Measurements from ENCODE around the gene LRPAP1. TPM values are rescaled to one million over a fixed set of nuclear protein-coding genes. Genes with fewer than 3 reads are reported as not detected.

The LRPAP1 gene
- total and polyA plus RNA-seq, 2 experiments from 2014 or later = 63.0 to 82.5 TPM

GRCh38 chr4:3464349-3464905 is 67.8 kb downstream of the LRPAP1 start:
- H3K27ac ChIP-seq (ENCODE audit: low read depth) = no peak overlapping the region
- Mint-ChIP-seq H3K36me3 (ENCODE audit: low read depth) (no peaks in the 10 kb centered on the region), H3K27me3 (ENCODE audit: insufficient read depth, low read depth, poor library complexity) (peaks cover 41% of the 10 kb centered on the region), H3K9me3 (peaks cover 4% of the 10 kb centered on the region; the same call in 2 of the 3 replicates), H3K27ac (no peak overlapping the region), H3K4me3 (peak overlapping the region; percentile 34; the same call in 1 of the 3 replicates), H3K4me1 (no peaks in the 10 kb centered on the region; the same call in 2 of the 3 replicates)
- H2AFZ ChIP-seq = no peak overlapping the region; the same call in 1 of the 2 replicates
- no peak overlapping the region for H3K4me3 ChIP-seq
- H3K4me1 ChIP-seq (ENCODE audit: insufficient read depth) = no peaks in the 10 kb centered on the region; the same call in 1 of the 2 replicates
- H3K27me3 ChIP-seq (ENCODE audit: insufficient read depth) = peaks cover 28% of the 10 kb centered on the region
- TF ChIP-seq EZH2 (IDR thresholded peaks at IDR 0.05; ENCODE audit: low read depth, unreplicated experiment) (no peak), STAT1 (IDR thresholded peaks at IDR 0.05; ENCODE audit: unreplicated experiment) (no peak), ZNF462 (CRISPR knock-in tag; IDR thresholded peaks at IDR 0.05) (no peak), REST (IDR thresholded peaks at IDR 0.05; ENCODE audit: unreplicated experiment) (no peak), EZH2phosphoT487 (IDR thresholded peaks at IDR 0.05; ENCODE audit: unreplicated experiment) (no peak), ZNF114 (CRISPR knock-in tag; IDR thresholded peaks at IDR 0.05) (no peak), ETS1 (IDR thresholded peaks at IDR 0.05) (no peak), JUNB (IDR thresholded peaks at IDR 0.05; ENCODE audit: unreplicated experiment) (no peak), CTCF (conservative IDR thresholded peaks at IDR 0.05; ENCODE audit: low read depth in 2 of 2) (no peak), ZNF331 (CRISPR knock-in tag; IDR thresholded peaks at IDR 0.05; ENCODE audit: low read depth) (no peak), NANOG (IDR thresholded peaks at IDR 0.05; ENCODE audit: borderline replicate concordance) (no peak)
- DNase-seq (ENCODE audit: low spot score) (no peak), ATAC-seq (no peak)
- H4K20me1 ChIP-seq (replicated peaks; ENCODE audit: insufficient read depth) = no peaks in the 10 kb centered on the region
- no peaks in the 10 kb centered on the region for H3K9me2 ChIP-seq (ENCODE audit: insufficient read depth)
- no peaks in the 10 kb centered on the region for H3K79me2 ChIP-seq (replicated peaks; ENCODE audit: insufficient read depth)
- H3F3A ChIP-seq (replicated peaks; ENCODE audit: low read depth) = no peaks in the 10 kb centered on the region
- no peaks in the 10 kb centered on the region for H3K36me3 ChIP-seq (ENCODE audit: insufficient read depth)
- H3K4me2 ChIP-seq = no peak overlapping the region
